Endothelial cell of umbilical vein (primary cell): Measurements from ENCODE around the gene TTC33. TPM values are rescaled to one million over a fixed set of nuclear protein-coding genes. Genes with fewer than 3 reads are reported as not detected.

Source experiments
- BruUV-seq: library from RNA; stranded (reverse); fragments of 400-500 nt; replicated peaks from 2 replicates; lab custom pipeline; 2021; lab: Mats Ljungman, UMichigan
- CTCF ChIA-PET: fragments of 300-600, 350-600 bp; sonication (Branson Sonifier 250); formaldehyde crosslinking; loops from one replicate; lab custom pipeline; 2021; ENCODE audit warnings: antibody characterized with exemption, inconsistent platforms; lab: Charles Lee
- POLR2A ChIA-PET: fragments of 300-600, 350-600 bp; sonication (Branson Sonifier 250); formaldehyde crosslinking; loops from one replicate; lab custom pipeline; 2021; ENCODE audit warnings: antibody characterized with exemption, inconsistent platforms; lab: Charles Lee
- DNase-seq: peaks from one replicate; pipeline ENCODE4 v3.0.0-alpha.2; 2011; ENCODE audit warnings: low read depth, low spot score
- FAIRE-seq: peaks from 2 replicates; lab custom pipeline; 2011; peaks lifted over from hg19 to GRCh38; lab: Jason Lieb, UNC
- H2AFZ ChIP-seq: 2 replicates; pipeline ENCODE4 v1.6.0; 2012; ENCODE audit warnings: low read depth, low read length, control low read depth, inconsistent platforms
- H3K27ac ChIP-seq: 2 replicates; pipeline ENCODE4 v1.5.1; 2011; ENCODE audit warnings: low read depth, mild to moderate bottlenecking, control low read depth, low read length, moderate library complexity; ENCODE audit not compliant: insufficient read depth
- H3K27me3 ChIP-seq, 2 experiments: 2 replicates each; pipeline versions ENCODE4 v1.6.0 to v1.6.1; 2011; ENCODE audit warnings: low read length in 2 of 2, mixed read lengths in 1 of 2; ENCODE audit not compliant: control insufficient read depth in 2 of 2, insufficient read depth in 2 of 2
- H3K36me3 ChIP-seq, 2 experiments: 2 replicates in 1 of 2; 3 replicates in 1 of 2; pipeline ENCODE4 v1.5.1; 2011; ENCODE audit warnings: low read length in 2 of 2, mild to moderate bottlenecking in 1 of 2, moderate library complexity in 1 of 2; ENCODE audit not compliant: control insufficient read depth in 2 of 2, insufficient read depth in 2 of 2; ENCODE audit errors: extremely low read depth in 1 of 2
- H3K4me1 ChIP-seq: 3 replicates; pipeline ENCODE4 v1.5.1; 2011; ENCODE audit warnings: mild to moderate bottlenecking, low read length; ENCODE audit not compliant: control insufficient read depth, insufficient read depth; ENCODE audit errors: extremely low read depth
- H3K4me2 ChIP-seq: 2 replicates; pipeline ENCODE4 v1.6.1; 2011; ENCODE audit warnings: low read length, control low read depth, mixed read lengths; ENCODE audit not compliant: insufficient read depth
- H3K4me3 ChIP-seq, 3 experiments: fragments of 200-600 bp in 1 of 3; sonication (generic), shearing (Covaris generic) in 1 of 3; replicated peaks in 1 of 3; 2 replicates each; pipeline ENCODE4 v1.5.1; 2011 to 2016; ENCODE audit warnings: control low read depth in 3 of 3, low read length in 3 of 3, mild to moderate bottlenecking in 2 of 3, inconsistent platforms in 1 of 3, low read depth in 1 of 3, moderate library complexity in 1 of 3; ENCODE audit not compliant: insufficient read depth in 1 of 3
- H3K79me2 ChIP-seq: 2 replicates; pipeline ENCODE4 v1.6.0; 2012; ENCODE audit warnings: low read length, inconsistent platforms; ENCODE audit not compliant: control insufficient read depth, insufficient read depth
- H3K9ac ChIP-seq: replicated peaks from 2 replicates; pipeline ENCODE3; 2011; ENCODE audit warnings: low read length, control low read depth; ENCODE audit not compliant: insufficient read depth; ENCODE audit errors: extremely low read depth
- H3K9me1 ChIP-seq: replicated peaks from 3 replicates; pipeline ENCODE4 v1.6.0; 2011; ENCODE audit warnings: mild to moderate bottlenecking, low read length; ENCODE audit not compliant: control insufficient read depth, insufficient read depth; ENCODE audit errors: extremely low read depth
- H3K9me3 ChIP-seq: replicated peaks from 2 replicates; pipeline ENCODE4 v1.5.1; 2012; ENCODE audit warnings: low read length, inconsistent platforms; ENCODE audit not compliant: control insufficient read depth, insufficient read depth
- H4K20me1 ChIP-seq: replicated peaks from 2 replicates; pipeline ENCODE3; 2011; ENCODE audit warnings: mild to moderate bottlenecking, low read length; ENCODE audit not compliant: control insufficient read depth, insufficient read depth; ENCODE audit errors: extremely low read depth
- EZH2 ChIP-seq: IDR thresholded peaks from 2 replicates; pipeline ENCODE4 v1.6.1; 2012; ENCODE audit warnings: borderline replicate concordance, low read depth, mild to moderate bottlenecking, moderate library complexity, low read length, inconsistent platforms; ENCODE audit not compliant: severe bottlenecking
- FOS ChIP-seq: IDR thresholded peaks from 2 replicates; pipeline ENCODE4 v1.6.1; 2011; ENCODE audit warnings: mild to moderate bottlenecking, low read length, moderate library complexity, borderline replicate concordance; ENCODE audit not compliant: insufficient read depth
- GATA2 ChIP-seq: IDR thresholded peaks from 2 replicates; pipeline ENCODE4 v1.7.0; 2011; ENCODE audit warnings: low read depth, mild to moderate bottlenecking, moderate library complexity, mixed read lengths, low read length; ENCODE audit not compliant: insufficient read length, insufficient read depth
- JUN ChIP-seq: IDR thresholded peaks from 2 replicates; pipeline ENCODE4 v1.6.1; 2011; ENCODE audit warnings: borderline replicate concordance, low read depth; ENCODE audit not compliant: insufficient read length, insufficient read depth
- MAX ChIP-seq: IDR thresholded peaks from 2 replicates; pipeline ENCODE4 v1.6.1; 2011; ENCODE audit not compliant: insufficient read depth, insufficient read length
- MYC ChIP-seq: IDR thresholded peaks from one replicate; pipeline ENCODE4 v1.6.1; 2011; ENCODE audit warnings: mild to moderate bottlenecking, low read depth, low read length
- POLR2A ChIP-seq: IDR thresholded peaks from 2 replicates; pipeline ENCODE4 v1.6.1; 2012; ENCODE audit warnings: low read depth, mild to moderate bottlenecking, control low read depth, low read length
- POLR2AphosphoS5 ChIP-seq: IDR thresholded peaks from 2 replicates; pipeline ENCODE4 v1.6.1; 2012; ENCODE audit warnings: low read depth, mild to moderate bottlenecking, control low read depth, low read length, moderate library complexity; ENCODE audit not compliant: insufficient read depth
- dilution Hi-C: fragments of 300-500 bp; cut with MboI; formaldehyde crosslinking; loops from one replicate; pipeline ENCODE4 v1.15.0; 2019; ENCODE audit warnings: low sequenced_read_pairs; ENCODE audit not compliant: extremely low pct_ligation_motif_present
- intact Hi-C: fragments of 100-400 bp; cut with micrococcal nuclease; formaldehyde crosslinking; loops from one replicate; pipeline ENCODE4 v1.10.0; 2022
- polyA plus RNA-seq, 4 experiments: library from polyadenylated mRNA; depleted of rRNA in 3 of 4; stranded (reverse) in 3 of 4; unstranded in 1 of 4; fragments of >200 nt; gene quantifications; 2 replicates each; pipeline versions ENCODE4 v1.2.1 to v1.2.3, GENCODE V29; 2011 to 2012; ENCODE audit warnings: missing spikeins in 1 of 4
- total RNA-seq: library from RNA; stranded (reverse); gene quantifications from 2 replicates; pipeline ENCODE4 v1.2.3, GENCODE V29; 2021
- TF ChIP-seq, protein P1 (sequence below), 2 donors: IDR thresholded peaks; 1 replicate in 1 of 2; 2 replicates in 1 of 2; pipeline ENCODE4 v1.5.1; 2011; ENCODE audit warnings: low read length in 2 of 2, mild to moderate bottlenecking in 2 of 2, moderate library complexity in 2 of 2, control low read depth in 1 of 2, inconsistent platforms in 1 of 2, low read depth in 1 of 2; ENCODE audit not compliant: insufficient read depth in 1 of 2; ENCODE audit errors: extremely low read depth in 1 of 2

Gene TTC33
- total and polyA plus RNA-seq, 2 donors (not counting 3 experiments of a cell fraction or from before 2014, with no cell fraction given): 2.2 to 11.7 TPM

GRCh38 chr5:40587376-40587775 lies 168.4 kb downstream of the TTC33 start:
- no peak for FAIRE-seq
- BruUV-seq: no TSS peak
- Histone ChIP-seq H2AFZ (no peak overlapping the region), H3K36me3 (no peaks in the 10 kb centered on the region), H3K79me2 (no peaks in the 10 kb centered on the region), H4K20me1 (no peaks in the 10 kb centered on the region), H3K9me3 (no peaks in the 10 kb centered on the region), H3K4me3 (no peak overlapping the region), H3K4me2 (no peak overlapping the region), H3K9ac (no peak overlapping the region), H3K9me1 (no peaks in the 10 kb centered on the region), H3K27ac (no peak overlapping the region), H3K27me3 (no peaks in the 10 kb centered on the region), H3K4me1 (no peaks in the 10 kb centered on the region)
- dilution Hi-C loops (no loop called here), intact Hi-C loops (no loop called here)
- no peak for DNase-seq
- TF ChIP-seq JUN (no peak), MYC (no peak), EZH2 (no peak), POLR2AphosphoS5 (no peak), POLR2A (no peak), MAX (no peak), GATA2 (no peak), FOS (no peak)
- TF ChIP-seq, protein P1, sequence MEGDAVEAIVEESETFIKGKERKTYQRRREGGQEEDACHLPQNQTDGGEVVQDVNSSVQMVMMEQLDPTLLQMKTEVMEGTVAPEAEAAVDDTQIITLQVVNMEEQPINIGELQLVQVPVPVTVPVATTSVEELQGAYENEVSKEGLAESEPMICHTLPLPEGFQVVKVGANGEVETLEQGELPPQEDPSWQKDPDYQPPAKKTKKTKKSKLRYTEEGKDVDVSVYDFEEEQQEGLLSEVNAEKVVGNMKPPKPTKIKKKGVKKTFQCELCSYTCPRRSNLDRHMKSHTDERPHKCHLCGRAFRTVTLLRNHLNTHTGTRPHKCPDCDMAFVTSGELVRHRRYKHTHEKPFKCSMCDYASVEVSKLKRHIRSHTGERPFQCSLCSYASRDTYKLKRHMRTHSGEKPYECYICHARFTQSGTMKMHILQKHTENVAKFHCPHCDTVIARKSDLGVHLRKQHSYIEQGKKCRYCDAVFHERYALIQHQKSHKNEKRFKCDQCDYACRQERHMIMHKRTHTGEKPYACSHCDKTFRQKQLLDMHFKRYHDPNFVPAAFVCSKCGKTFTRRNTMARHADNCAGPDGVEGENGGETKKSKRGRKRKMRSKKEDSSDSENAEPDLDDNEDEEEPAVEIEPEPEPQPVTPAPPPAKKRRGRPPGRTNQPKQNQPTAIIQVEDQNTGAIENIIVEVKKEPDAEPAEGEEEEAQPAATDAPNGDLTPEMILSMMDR (IDR thresholded peaks at IDR 0.05; ENCODE audit: extremely low read depth in 1 of 2, insufficient read depth in 1 of 2, low read depth in 1 of 2, low read length in 2 of 2): no peak
- CTCF ChIA-PET: interaction anchor here (1.7 kb wide), 1 partner anchor 9 kb away, joined by 4 read pairs; no protein-coding TSS in a partner anchor
- POLR2A ChIA-PET: no interaction called here
